Measurements from ENCODE around the gene B4GALT5.

Gene B4GALT5

DNA sequence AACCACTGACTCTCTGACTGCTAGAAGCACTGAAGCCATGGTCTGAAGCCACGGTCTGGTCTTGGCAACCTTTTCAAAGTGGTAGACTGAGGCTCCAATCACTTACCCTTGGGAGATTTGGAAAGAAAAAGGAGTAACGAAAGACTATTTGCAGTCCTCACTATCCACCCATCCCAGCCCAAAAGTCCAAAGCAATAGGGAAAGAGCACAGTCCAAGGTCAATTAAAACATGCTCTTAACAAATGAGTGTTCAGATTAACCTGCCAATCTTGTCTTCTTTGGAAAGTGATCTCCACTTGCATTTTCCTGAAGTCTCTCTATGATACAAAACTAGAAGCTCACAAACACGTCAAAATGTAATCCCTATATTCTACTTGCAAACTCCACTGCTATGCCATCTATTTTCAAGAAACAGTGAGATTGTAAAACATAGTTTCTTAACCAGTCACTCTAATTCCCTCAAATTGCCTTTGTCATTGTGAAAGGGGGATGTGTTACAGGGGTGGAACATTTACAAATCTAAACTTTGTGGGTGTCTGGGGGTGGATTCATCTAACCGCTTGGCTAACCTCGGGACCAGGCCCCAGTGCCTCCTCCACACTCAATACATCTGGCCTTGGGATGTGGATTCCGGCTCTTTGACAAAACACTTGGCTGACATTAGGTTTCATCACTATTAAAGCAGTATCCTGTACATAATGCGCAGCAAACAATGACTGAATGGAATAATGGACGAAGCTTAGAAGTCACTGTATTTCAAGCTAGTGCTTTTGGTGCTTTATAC is 56.4 kb downstream of the B4GALT5 start:
- DNase-seq (ENCODE audit: low read depth in 2 of 2), result no peak

DNA sequence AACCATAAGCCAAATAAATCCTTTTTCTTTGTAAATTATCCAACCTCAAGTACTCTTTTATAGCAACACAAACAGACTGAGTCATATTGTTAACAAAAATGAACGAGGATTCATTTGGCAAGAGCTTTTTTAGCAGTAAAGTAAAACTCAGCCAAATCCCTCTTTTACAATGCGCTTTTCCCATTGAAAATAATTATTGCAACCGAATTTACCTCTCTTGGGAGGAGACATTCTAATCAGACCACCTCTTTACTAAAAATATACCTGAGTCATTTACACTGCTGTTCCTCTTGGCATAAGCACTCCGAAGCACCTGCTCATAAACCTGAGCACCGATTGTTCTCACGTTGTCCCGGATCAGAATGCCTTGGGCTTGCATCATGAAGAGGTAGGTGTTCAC is 57.4 kb downstream of the B4GALT5 start:
- no peak for DNase-seq (ENCODE audit: low read depth in 2 of 2)

DNA sequence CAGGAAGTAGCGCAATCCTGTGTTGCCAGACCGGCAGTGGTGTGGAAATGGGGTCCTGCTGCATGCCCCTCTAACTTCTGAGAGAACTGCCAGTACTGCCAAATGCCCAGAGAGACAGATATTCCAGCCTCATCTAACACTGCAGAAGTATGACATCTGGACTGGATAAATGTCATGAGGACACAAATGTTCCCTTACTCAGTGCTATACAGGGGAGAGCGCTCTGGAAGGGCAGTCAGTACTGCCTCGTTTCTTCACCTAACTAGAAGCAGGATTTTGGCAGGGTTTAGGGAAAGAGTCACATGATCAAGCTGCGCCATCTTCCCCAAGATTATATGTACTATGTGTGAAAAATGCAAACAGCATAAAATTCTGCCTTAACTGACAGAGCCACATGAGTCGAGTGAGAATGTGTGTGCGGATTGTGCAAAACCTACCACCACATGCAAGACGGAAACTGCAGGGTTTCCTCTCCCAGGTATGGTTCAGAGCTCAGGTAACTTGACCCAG is 59.7 kb downstream of the B4GALT5 start:
- DNase-seq (ENCODE audit: low read depth in 2 of 2), result no peak

DNA sequence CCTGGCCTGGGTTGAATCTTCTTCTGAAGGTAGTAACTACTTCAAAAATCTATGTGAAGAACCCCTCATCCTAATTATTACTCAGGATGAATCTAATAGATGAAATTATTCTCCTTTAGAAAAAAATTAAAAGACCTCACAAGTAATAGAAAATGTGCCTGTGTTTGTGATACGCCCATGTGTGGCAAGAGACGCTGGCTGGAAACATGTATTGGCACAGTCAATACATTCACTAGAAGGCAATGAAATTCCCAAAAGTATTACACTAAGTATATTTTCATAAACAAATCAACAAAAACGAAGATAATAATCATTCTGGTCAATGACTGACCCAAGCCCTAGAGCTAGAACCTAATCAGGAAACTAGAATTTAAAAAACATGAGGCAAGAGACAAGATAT is 64.0 kb downstream of the B4GALT5 start:
- DNase-seq (ENCODE audit: low read depth in 2 of 2), result no peak

DNA sequence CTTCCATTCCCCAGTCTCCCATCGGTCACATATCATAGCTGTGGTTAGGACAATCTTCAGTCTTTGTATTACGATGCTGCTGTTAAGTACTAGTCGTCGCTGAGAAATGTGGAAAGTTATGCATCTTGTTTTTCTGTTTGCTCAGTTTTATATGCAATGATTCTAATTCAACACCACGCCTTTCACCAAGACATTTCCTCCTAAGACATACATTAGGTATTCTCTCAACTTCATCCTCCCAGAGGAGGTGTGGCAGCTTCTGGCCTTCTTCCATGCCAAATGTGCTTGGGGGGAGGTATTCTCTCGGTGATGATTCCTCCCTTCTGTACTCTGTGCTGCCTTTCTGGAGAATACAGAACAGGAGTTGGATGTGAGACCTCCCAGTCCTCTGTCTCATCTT is 66.1 kb downstream of the B4GALT5 start:
- DNase-seq (ENCODE audit: low read depth in 2 of 2), result no peak

- DNase-seq (ENCODE audit: low read depth in 2 of 2), result no peak
Measured at GRCh38 chr20:49646528-49646927, 67.2 kb downstream of the B4GALT5 start.

GRCh38 chr20:49646126-49646525 is 67.6 kb downstream of the B4GALT5 start:
- DNase-seq (ENCODE audit: low read depth in 2 of 2), result no peak

GRCh38 chr20:49644980-49645565 is 68.6 kb downstream of the B4GALT5 start:
- DNase-seq (ENCODE audit: low read depth in 2 of 2), result no peak

- no peak for DNase-seq (ENCODE audit: low read depth in 2 of 2)
Measured at GRCh38 chr20:49642816-49643215, 70.9 kb downstream of the B4GALT5 start.

- no peak for DNase-seq (ENCODE audit: low read depth in 2 of 2)
Measured at GRCh38 chr20:49641683-49642656, 71.7 kb downstream of the B4GALT5 start.

- no peak for DNase-seq (ENCODE audit: low read depth in 2 of 2)
Measured at GRCh38 chr20:49637046-49637637, 76.5 kb downstream of the B4GALT5 start.

DNA sequence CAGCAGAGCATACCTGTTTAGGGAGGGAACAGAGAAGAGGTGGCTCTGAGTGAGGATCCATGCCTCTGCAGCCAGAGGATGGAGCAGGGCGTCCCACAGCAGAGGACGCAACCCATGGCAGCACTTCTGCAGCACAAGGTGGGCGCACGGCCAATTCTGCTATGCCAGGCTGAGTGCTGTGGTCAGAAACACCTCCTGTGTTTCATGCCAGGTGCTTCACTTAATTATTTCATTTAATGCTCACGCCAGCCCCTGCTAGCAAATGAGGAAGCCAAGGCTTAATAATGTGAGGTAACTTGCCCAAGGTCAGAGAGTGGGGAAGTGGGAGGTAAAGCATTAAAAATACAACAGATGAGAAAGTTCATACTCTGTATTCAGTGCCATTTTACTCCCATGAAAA is 77.2 kb downstream of the B4GALT5 start:
- no peak for DNase-seq (ENCODE audit: low read depth in 2 of 2)

GRCh38 chr20:49635866-49636265 is 77.8 kb downstream of the B4GALT5 start:
- no peak for DNase-seq (ENCODE audit: low read depth in 2 of 2)

DNA sequence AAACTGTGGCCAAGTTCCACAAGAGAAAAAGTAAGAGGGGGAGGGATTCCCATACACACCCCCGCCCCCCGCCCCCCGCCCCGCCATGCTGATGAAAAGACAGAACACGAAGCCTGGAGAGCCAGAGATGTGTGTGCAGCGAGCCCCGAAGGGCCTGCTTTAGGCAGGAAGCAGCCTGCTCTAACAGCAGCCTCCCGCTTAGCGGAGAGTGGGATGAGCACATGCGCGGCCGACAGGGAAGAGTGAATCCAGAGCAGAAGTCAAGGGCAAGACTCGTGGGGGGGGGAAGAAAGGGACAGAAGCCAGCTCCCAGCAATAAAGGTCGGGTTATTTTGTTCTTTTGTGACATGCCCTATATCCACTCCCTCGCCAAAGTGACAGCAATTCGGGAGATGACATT is 78.5 kb downstream of the B4GALT5 start:
- no peak for DNase-seq (ENCODE audit: low read depth in 2 of 2)

GRCh38 chr20:49634116-49634515 is 79.6 kb downstream of the B4GALT5 start:
- no peak for DNase-seq (ENCODE audit: low read depth in 2 of 2)

DNA sequence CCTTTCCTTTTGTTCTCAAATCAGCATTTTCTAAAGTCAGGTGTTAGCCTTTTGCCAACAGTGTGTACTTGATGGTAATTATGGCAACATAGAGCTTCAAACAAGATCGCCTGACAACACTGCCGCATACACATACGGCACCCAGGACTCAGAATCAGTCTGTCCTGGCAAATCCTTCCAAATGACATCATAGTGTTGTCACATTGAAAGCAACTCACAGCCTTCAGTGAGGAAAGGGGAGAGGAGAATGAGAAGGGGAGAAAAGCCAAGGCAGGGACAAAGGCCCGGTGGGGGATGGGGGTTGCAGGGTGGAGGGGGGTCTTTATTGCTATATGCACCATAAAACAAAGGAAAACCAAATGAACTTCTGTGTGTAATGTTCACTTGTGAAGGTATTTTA is 80.0 kb downstream of the B4GALT5 start:
- DNase-seq (ENCODE audit: low read depth in 2 of 2), result no peak

DNA sequence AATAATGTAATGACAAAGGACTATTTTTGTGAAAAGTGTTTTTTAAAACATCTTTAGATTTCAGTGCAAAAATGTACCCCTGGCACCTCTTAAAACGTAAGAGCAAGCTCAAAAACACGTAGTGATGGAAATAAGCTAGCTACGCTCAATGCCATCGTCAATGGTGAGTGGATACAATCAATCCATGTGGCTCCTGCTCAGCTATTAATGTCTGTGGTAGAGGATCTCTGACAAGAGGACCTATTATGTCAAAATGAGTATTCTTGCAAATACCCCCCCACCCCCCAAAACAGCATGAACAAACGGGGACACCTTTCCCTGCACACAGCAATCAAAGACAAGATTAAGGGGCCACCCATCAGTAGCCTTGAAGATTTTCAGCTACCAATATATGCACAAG is 80.7 kb downstream of the B4GALT5 start:
- no peak for DNase-seq (ENCODE audit: low read depth in 2 of 2)

GRCh38 chr20:49631856-49632418 is 81.7 kb downstream of the B4GALT5 start:
- DNase-seq (ENCODE audit: low read depth in 2 of 2), result no peak

- DNase-seq (ENCODE audit: low read depth in 2 of 2), result no peak
Measured at GRCh38 chr20:49631061-49631716, 82.5 kb downstream of the B4GALT5 start.

DNA sequence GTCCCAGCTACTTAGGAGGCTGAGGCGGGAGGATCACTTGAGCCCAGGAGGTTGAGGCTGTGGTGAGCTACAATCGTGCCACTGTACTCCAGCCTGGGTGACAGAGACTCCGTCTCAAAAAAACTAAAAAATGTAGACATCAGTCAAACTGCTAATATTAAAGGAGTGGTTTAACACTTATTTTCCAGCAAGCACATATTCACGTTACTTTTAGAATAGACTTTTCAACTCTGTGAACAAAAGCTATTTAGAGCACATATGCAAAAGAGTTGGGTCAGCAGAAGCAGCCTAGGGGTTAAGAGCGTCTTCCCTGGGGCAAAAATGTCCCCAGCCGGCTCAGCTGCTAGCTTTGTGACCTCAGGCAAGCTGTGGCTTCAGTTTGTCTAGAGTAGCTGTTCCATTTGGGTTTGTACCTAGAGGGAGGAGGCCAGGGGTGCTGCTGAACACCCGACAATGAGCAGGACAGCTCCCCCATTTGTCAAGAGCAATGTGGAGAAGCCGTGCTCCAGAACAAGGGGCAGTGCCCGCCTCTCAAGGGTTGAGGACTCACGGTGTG is 83.2 kb downstream of the B4GALT5 start:
- DNase-seq (ENCODE audit: low read depth in 2 of 2), result no peak

- DNase-seq (ENCODE audit: low read depth in 2 of 2), result no peak
Measured at GRCh38 chr20:49629606-49630005, 84.1 kb downstream of the B4GALT5 start.
